ENCODE measurements around the gene PERCC1. TPM values are rescaled to one million over a fixed set of nuclear protein-coding genes. Genes with fewer than 3 reads are reported as not detected.

The PERCC1 gene
- total RNA-seq, 1 experiment from 2014 or later, result not detected

DNA sequence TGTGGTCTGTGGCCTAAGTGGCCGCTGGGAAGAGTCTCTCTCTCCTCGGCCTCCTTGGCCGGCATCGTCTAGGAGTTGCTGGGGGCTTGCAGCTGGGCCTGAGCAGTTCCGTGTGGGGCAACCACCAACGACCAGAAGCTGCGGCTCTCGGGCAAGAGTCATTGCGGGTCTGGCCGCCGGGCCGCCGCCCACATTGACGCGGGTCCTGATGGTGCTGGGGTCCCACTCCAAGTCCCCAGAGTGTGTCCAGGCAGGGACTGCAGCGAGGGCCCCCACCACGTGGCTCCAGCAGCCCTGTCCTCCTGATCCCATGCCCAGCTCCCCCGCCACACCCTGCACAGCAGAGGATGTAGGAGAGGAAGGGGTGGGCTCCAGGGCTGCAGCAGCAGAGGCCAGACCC lies 47.3 kb upstream of the PERCC1 start:
- Histone ChIP-seq H3K9ac (ENCODE audit: low read length) (no peak overlapping the region), H3K4me2 (ENCODE audit: low read length) (no peak overlapping the region), H3K4me3 (ENCODE audit: low read length) (no peak overlapping the region), H3F3A (ENCODE audit: low read length, unreplicated experiment) (no peaks in the 10 kb centered on the region), H3K4me1 (ENCODE audit: insufficient read depth, low read length) (peaks cover 6% of the 10 kb centered on the region), H2AFZ (ENCODE audit: low read length) (no peak overlapping the region), H3K79me2 (ENCODE audit: low read length) (peaks cover 8% of the 10 kb centered on the region), H3K27me3 (ENCODE audit: low read length) (no peaks in the 10 kb centered on the region), H3K36me3 (ENCODE audit: low read depth, low read length) (no peaks in the 10 kb centered on the region), H3K27ac (ENCODE audit: low read length) (no peak overlapping the region), H4K20me1 (ENCODE audit: low read length) (no peaks in the 10 kb centered on the region), H3K9me3 (ENCODE audit: low read length) (no peaks in the 10 kb centered on the region), H3K9me2 (replicated peaks; ENCODE audit: low read length) (no peaks in the 10 kb centered on the region)
- CTCF ChIA-PET, result no interaction called here
- DNase-seq, result no peak
- ATAC-seq, result no peak
- no peak for TF ChIP-seq EZH2 (IDR thresholded peaks at IDR 0.05; ENCODE audit: low read length, unreplicated experiment)
- TF ChIP-seq, protein P1, sequence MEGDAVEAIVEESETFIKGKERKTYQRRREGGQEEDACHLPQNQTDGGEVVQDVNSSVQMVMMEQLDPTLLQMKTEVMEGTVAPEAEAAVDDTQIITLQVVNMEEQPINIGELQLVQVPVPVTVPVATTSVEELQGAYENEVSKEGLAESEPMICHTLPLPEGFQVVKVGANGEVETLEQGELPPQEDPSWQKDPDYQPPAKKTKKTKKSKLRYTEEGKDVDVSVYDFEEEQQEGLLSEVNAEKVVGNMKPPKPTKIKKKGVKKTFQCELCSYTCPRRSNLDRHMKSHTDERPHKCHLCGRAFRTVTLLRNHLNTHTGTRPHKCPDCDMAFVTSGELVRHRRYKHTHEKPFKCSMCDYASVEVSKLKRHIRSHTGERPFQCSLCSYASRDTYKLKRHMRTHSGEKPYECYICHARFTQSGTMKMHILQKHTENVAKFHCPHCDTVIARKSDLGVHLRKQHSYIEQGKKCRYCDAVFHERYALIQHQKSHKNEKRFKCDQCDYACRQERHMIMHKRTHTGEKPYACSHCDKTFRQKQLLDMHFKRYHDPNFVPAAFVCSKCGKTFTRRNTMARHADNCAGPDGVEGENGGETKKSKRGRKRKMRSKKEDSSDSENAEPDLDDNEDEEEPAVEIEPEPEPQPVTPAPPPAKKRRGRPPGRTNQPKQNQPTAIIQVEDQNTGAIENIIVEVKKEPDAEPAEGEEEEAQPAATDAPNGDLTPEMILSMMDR (conservative IDR thresholded peaks at IDR 0.05; ENCODE audit: low read depth, low read length), result no peak
- TF ChIP-seq EZH2phosphoT487 (IDR thresholded peaks at IDR 0.05; ENCODE audit: borderline replicate concordance, low read length), result no peak
- intact Hi-C loops (cut with micrococcal nuclease), result no loop called here
- BruUV-seq (replicated peaks), result no TSS peak
- POLR2A ChIA-PET (ENCODE audit: unreplicated experiment), result no interaction called here

DNA sequence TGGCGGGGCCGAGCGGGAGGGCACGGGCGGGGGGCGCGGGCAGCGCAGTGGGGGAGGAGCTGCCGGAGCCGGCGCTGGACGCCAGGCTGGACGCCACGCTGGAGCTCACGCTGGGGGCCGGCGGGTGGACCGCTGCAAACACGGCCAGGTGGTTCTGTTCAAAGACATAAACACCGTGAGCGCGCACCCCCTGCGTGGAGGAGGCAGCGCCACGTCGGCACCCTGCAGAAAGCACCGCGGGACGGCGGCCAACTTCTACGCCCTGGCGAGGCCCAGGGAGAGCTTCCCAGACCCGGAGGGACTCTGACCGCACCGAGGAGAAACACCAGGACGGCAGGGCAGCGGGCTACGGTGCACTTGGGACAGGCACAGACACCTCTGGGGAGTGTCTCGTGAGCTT lies 45.6 kb upstream of the PERCC1 start:
- no peaks in the 10 kb centered on the region for H3K9me2 ChIP-seq (replicated peaks; ENCODE audit: low read length)
- no peaks in the 10 kb centered on the region for H3F3A ChIP-seq (ENCODE audit: low read length, unreplicated experiment)
- H3K4me3 ChIP-seq (ENCODE audit: low read length), result no peak overlapping the region
- ChIA-PET CTCF (no interaction called here), POLR2A (ENCODE audit: unreplicated experiment) (no interaction called here)
- intact Hi-C loops (cut with micrococcal nuclease), result no loop called here
- ATAC-seq, result no peak
- no peaks in the 10 kb centered on the region for H4K20me1 ChIP-seq (ENCODE audit: low read length)
- no peak overlapping the region for H3K4me2 ChIP-seq (ENCODE audit: low read length)
- no peak for DNase-seq
- peaks cover under 1% of the 10 kb centered on the region for H3K4me1 ChIP-seq (ENCODE audit: insufficient read depth, low read length)
- no peak overlapping the region for H3K9ac ChIP-seq (ENCODE audit: low read length)
- H3K36me3 ChIP-seq (ENCODE audit: low read depth, low read length), result no peaks in the 10 kb centered on the region
- H3K27ac ChIP-seq (ENCODE audit: low read length), result no peak overlapping the region
- no peaks in the 10 kb centered on the region for H3K27me3 ChIP-seq (ENCODE audit: low read length)
- no peak overlapping the region for H2AFZ ChIP-seq (ENCODE audit: low read length)
- no TSS peak for BruUV-seq (replicated peaks)
- TF ChIP-seq EZH2 (IDR thresholded peaks at IDR 0.05; ENCODE audit: low read length, unreplicated experiment), result no peak
- TF ChIP-seq EZH2phosphoT487 (IDR thresholded peaks at IDR 0.05; ENCODE audit: borderline replicate concordance, low read length), result no peak
- TF ChIP-seq, protein P1 (conservative IDR thresholded peaks at IDR 0.05; ENCODE audit: low read depth, low read length), result no peak
- no peaks in the 10 kb centered on the region for H3K79me2 ChIP-seq (ENCODE audit: low read length)
- H3K9me3 ChIP-seq (ENCODE audit: low read length), result no peaks in the 10 kb centered on the region

DNA sequence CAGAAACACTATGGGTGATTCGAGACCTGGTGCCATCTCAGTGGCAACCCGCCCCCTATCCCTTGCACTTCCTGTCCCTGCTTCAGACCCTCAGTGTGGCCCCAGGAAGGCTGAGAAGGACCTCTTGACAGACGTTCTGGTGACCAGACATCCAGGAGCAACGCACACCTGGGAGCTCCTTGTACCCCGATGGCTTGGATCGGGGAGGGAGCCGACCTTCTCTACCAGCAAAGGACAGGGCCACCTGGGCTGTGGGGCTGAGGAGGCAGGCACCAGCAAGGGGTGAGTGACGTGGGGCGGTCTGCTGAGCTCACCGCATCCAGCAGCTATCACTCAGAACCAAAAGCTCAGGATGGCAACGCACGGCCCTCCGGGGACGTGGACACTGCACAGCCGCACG lies 43.5 kb upstream of the PERCC1 start:
- POLR2A ChIA-PET (ENCODE audit: unreplicated experiment), result no interaction called here
- Histone ChIP-seq H2AFZ (ENCODE audit: low read length) (no peak overlapping the region), H3K4me1 (ENCODE audit: insufficient read depth, low read length) (no peaks in the 10 kb centered on the region), H3K4me3 (ENCODE audit: low read length) (no peak overlapping the region), H3K27ac (ENCODE audit: low read length) (no peak overlapping the region), H3K36me3 (ENCODE audit: low read depth, low read length) (no peaks in the 10 kb centered on the region), H3K4me2 (ENCODE audit: low read length) (no peak overlapping the region), H3K9me3 (ENCODE audit: low read length) (no peaks in the 10 kb centered on the region), H3K27me3 (ENCODE audit: low read length) (no peaks in the 10 kb centered on the region), H4K20me1 (ENCODE audit: low read length) (no peaks in the 10 kb centered on the region), H3K9ac (ENCODE audit: low read length) (no peak overlapping the region), H3K79me2 (ENCODE audit: low read length) (no peaks in the 10 kb centered on the region), H3F3A (ENCODE audit: low read length, unreplicated experiment) (no peaks in the 10 kb centered on the region), H3K9me2 (replicated peaks; ENCODE audit: low read length) (no peaks in the 10 kb centered on the region)
- CTCF ChIA-PET, result no interaction called here
- intact Hi-C loops (cut with micrococcal nuclease), result no loop called here
- TF ChIP-seq, protein P1 (conservative IDR thresholded peaks at IDR 0.05; ENCODE audit: low read depth, low read length), result no peak
- no peak for TF ChIP-seq EZH2 (IDR thresholded peaks at IDR 0.05; ENCODE audit: low read length, unreplicated experiment)
- no peak for TF ChIP-seq EZH2phosphoT487 (IDR thresholded peaks at IDR 0.05; ENCODE audit: borderline replicate concordance, low read length)
- ATAC-seq, result no peak
- BruUV-seq (replicated peaks), result no TSS peak
- no peak for DNase-seq

Data from PC-3 (cell line).